Ishikawa (cell line): ENCODE results near the gene REC8.

Experiments used
- CEBPB ChIP-seq: IDR thresholded peaks from 2 replicates; pipeline ENCODE4 v1.6.1; 2012
- CREB1 ChIP-seq: IDR thresholded peaks from 2 replicates; pipeline ENCODE4 v1.6.1; 2012; ENCODE audit warnings: low read depth
- EGR1 ChIP-seq: IDR thresholded peaks from 2 replicates; pipeline ENCODE4 v1.6.1; 2012
- EP300 ChIP-seq: IDR thresholded peaks from 2 replicates; pipeline ENCODE4 v1.6.1; 2012; ENCODE audit warnings: borderline replicate concordance
- FOXM1 ChIP-seq: IDR thresholded peaks from 2 replicates; pipeline ENCODE4 v1.6.1; 2012; ENCODE audit warnings: low read depth, borderline replicate concordance
- MAX ChIP-seq: IDR thresholded peaks from 2 replicates; pipeline ENCODE4 v1.6.1; 2012
- NFIC ChIP-seq: IDR thresholded peaks from 2 replicates; pipeline ENCODE4 v1.6.1; 2012
- RAD21 ChIP-seq: IDR thresholded peaks from 2 replicates; pipeline ENCODE4 v1.6.1; 2012; ENCODE audit warnings: low read depth
- TAF1 ChIP-seq: IDR thresholded peaks from 2 replicates; pipeline ENCODE4 v1.6.1; 2012; ENCODE audit warnings: low read depth, mild to moderate bottlenecking
- TCF12 ChIP-seq: IDR thresholded peaks from 2 replicates; pipeline ENCODE4 v1.6.1; 2012; ENCODE audit warnings: low read depth
- TEAD4 ChIP-seq: IDR thresholded peaks from 2 replicates; pipeline ENCODE4 v1.6.1; 2012
- USF1 ChIP-seq: IDR thresholded peaks from 2 replicates; pipeline ENCODE4 v1.6.1; 2012
- YY1 ChIP-seq: IDR thresholded peaks from 2 replicates; pipeline ENCODE4 v1.6.1; 2012; ENCODE audit warnings: low read depth
- ZBTB7A ChIP-seq: IDR thresholded peaks from 2 replicates; pipeline ENCODE4 v1.6.1; 2012; ENCODE audit warnings: low read depth
- TF ChIP-seq, protein P1 (sequence below): IDR thresholded peaks from 2 replicates; pipeline ENCODE4 v1.6.1; 2012; ENCODE audit warnings: low read depth, mild to moderate bottlenecking

Gene REC8

DNA sequence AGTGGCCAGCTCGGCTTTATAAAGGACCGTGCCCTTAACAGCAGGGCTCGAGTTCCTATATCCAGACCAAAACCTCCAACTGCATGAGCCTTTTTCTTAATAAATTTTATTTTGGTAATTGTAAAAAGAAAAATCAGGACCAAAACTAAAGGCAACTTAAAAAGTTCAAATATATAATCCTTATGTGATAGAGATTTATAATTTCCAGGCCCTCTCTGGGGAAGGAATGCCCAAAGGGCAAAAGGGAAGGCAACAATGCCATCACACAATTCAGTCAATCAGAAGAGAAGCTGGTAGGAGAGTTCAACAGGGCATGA is 17.1 kb downstream of the REC8 start:
- TF ChIP-seq MAX (no peak), USF1 (no peak), TAF1 (no peak), EGR1 (no peak), ZBTB7A (no peak), EP300 (no peak), NFIC (no peak), YY1 (no peak)

- TF ChIP-seq, protein P1, sequence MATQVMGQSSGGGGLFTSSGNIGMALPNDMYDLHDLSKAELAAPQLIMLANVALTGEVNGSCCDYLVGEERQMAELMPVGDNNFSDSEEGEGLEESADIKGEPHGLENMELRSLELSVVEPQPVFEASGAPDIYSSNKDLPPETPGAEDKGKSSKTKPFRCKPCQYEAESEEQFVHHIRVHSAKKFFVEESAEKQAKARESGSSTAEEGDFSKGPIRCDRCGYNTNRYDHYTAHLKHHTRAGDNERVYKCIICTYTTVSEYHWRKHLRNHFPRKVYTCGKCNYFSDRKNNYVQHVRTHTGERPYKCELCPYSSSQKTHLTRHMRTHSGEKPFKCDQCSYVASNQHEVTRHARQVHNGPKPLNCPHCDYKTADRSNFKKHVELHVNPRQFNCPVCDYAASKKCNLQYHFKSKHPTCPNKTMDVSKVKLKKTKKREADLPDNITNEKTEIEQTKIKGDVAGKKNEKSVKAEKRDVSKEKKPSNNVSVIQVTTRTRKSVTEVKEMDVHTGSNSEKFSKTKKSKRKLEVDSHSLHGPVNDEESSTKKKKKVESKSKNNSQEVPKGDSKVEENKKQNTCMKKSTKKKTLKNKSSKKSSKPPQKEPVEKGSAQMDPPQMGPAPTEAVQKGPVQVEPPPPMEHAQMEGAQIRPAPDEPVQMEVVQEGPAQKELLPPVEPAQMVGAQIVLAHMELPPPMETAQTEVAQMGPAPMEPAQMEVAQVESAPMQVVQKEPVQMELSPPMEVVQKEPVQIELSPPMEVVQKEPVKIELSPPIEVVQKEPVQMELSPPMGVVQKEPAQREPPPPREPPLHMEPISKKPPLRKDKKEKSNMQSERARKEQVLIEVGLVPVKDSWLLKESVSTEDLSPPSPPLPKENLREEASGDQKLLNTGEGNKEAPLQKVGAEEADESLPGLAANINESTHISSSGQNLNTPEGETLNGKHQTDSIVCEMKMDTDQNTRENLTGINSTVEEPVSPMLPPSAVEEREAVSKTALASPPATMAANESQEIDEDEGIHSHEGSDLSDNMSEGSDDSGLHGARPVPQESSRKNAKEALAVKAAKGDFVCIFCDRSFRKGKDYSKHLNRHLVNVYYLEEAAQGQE = no peak
- TF ChIP-seq EP300 (no peak), TCF12 (no peak)
Observed at GRCh38 chr14:24189460-24189859, 17.6 kb downstream of the REC8 start.

DNA sequence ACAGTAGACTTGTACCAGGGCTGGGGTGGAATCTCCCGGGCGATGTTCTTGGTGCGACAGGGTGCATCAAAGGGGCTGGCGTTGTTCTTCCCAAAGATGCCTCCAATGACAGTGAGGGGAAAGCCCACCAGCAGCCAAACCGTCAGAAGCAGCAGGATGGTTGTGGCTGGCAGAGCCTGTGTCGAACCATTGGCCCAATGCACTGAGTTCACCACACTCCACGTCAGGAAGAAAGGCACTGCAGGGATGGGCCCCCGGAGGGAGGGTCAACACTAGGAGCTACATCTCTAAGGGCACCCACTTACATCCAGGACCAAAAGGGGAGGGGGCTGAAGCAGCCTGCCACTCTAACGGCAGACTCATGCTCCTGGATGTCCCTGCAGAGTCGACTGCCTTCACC is 18.5 kb downstream of the REC8 start:
- TF ChIP-seq YY1 (no peak), RAD21 (no peak), ZBTB7A (no peak), CREB1 (no peak), EP300 (no peak), NFIC (no peak), USF1 (no peak), TEAD4 (no peak), CEBPB (no peak), EGR1 (no peak), MAX (no peak), TAF1 (no peak), TCF12 (no peak), FOXM1 (no peak)
- TF ChIP-seq, protein P1 = no peak

DNA sequence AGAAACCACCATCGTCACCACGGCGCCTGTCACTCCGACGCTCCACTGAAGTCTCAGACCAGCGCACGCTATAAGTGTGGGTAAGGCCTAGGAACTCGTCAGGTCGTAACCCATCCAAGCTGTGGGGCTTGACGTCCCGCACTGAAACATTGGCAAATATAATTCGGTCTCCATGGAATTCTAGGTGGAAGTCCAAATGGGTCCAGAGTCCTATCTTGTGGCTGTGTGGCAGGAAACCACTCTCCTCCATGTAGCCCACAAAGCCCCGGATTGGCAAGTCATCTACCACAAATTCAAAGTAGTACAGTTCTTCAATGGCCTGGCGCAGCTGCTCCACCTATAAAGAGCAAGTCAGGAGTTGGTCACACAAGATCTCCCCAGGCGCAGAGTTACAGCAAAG is 21.1 kb downstream of the REC8 start:
- no peak for TF ChIP-seq TCF12
- no peak for TF ChIP-seq MAX
- no peak for TF ChIP-seq ZBTB7A
- TF ChIP-seq USF1 = no peak
- no peak for TF ChIP-seq NFIC
- no peak for TF ChIP-seq EGR1
- TF ChIP-seq, protein P1 = no peak
- no peak for TF ChIP-seq FOXM1
- TF ChIP-seq EP300 = no peak
- TF ChIP-seq RAD21 = no peak
- no peak for TF ChIP-seq TAF1
- TF ChIP-seq YY1 = no peak
- TF ChIP-seq CEBPB = no peak
- TF ChIP-seq CREB1 = no peak
